Trophoblast cell (in vitro differentiated cells and primary cell): ENCODE results near the gene ADRA2B.

Experiments
- DNase-seq, 2 donors: peaks; one replicate each; pipeline ENCODE4 v3.0.0-alpha.2; 2016
- H2AFZ ChIP-seq: 2 replicates; pipeline ENCODE4 v1.6.1; 2013; ENCODE audit warnings: low read length, moderate library complexity, mild to moderate bottlenecking; ENCODE audit not compliant: insufficient read depth, poor library complexity
- H2AK5ac ChIP-seq: 2 replicates; pipeline ENCODE4 v1.6.1; 2013; ENCODE audit warnings: mild to moderate bottlenecking, low read length
- H2BK120ac ChIP-seq: 2 replicates; pipeline ENCODE4 v1.6.1; 2013; ENCODE audit warnings: low read length, mild to moderate bottlenecking, moderate library complexity; ENCODE audit not compliant: insufficient read depth, poor library complexity
- H2BK12ac ChIP-seq: 2 replicates; pipeline ENCODE4 v1.6.1; 2013; ENCODE audit warnings: mild to moderate bottlenecking, low read length, moderate library complexity
- H2BK5ac ChIP-seq: 2 replicates; pipeline ENCODE4 v1.6.1; 2013; ENCODE audit warnings: low read length, low read depth, moderate library complexity, mild to moderate bottlenecking; ENCODE audit not compliant: poor library complexity
- H3K14ac ChIP-seq: 2 replicates; pipeline ENCODE4 v1.6.1; 2013; ENCODE audit warnings: mild to moderate bottlenecking, low read length
- H3K18ac ChIP-seq: 2 replicates; pipeline ENCODE4 v1.6.1; 2013; ENCODE audit warnings: mild to moderate bottlenecking, low read length
- H3K23ac ChIP-seq: 2 replicates; pipeline ENCODE4 v1.6.1; 2013; ENCODE audit warnings: low read length
- H3K27ac ChIP-seq: 2 replicates; pipeline ENCODE4 v1.5.1; 2013; ENCODE audit warnings: low read depth, mild to moderate bottlenecking, inconsistent platforms, low read length, moderate library complexity
- H3K27me3 ChIP-seq: 2 replicates; pipeline ENCODE4 v1.6.1; 2013; ENCODE audit warnings: inconsistent platforms, mild to moderate bottlenecking, low read length, moderate library complexity; ENCODE audit not compliant: insufficient read depth
- H3K36me3 ChIP-seq, 2 experiments: 1 replicate in 1 of 2; 2 replicates in 1 of 2; pipeline ENCODE4 v1.6.1; 2013; ENCODE audit warnings: low read length in 2 of 2, mild to moderate bottlenecking in 2 of 2, moderate library complexity in 1 of 2; ENCODE audit not compliant: insufficient read depth in 2 of 2, control insufficient read depth in 1 of 2
- H3K4ac ChIP-seq: 2 replicates; pipeline ENCODE4 v1.6.1; 2013; ENCODE audit warnings: low read depth, mild to moderate bottlenecking, low read length, moderate library complexity
- H3K4me1 ChIP-seq, 2 experiments: 1 replicate in 1 of 2; 2 replicates in 1 of 2; pipeline ENCODE4 v1.6.1; 2013; ENCODE audit warnings: low read length in 2 of 2, mild to moderate bottlenecking in 2 of 2, moderate library complexity in 1 of 2; ENCODE audit not compliant: insufficient read depth in 2 of 2, control insufficient read depth in 1 of 2
- H3K4me2 ChIP-seq: 2 replicates; pipeline ENCODE4 v1.6.1; 2013; ENCODE audit warnings: inconsistent platforms, mild to moderate bottlenecking, low read length, moderate library complexity
- H3K4me3 ChIP-seq: 2 replicates; pipeline ENCODE4 v1.5.1; 2013; ENCODE audit warnings: mild to moderate bottlenecking, low read depth, low read length, inconsistent platforms
- H3K79me1 ChIP-seq: one replicate; pipeline ENCODE4 v1.6.1; 2013; ENCODE audit warnings: low read length
- H3K79me2 ChIP-seq: 2 replicates; pipeline ENCODE4 v1.6.1; 2013; ENCODE audit warnings: low read length, mild to moderate bottlenecking; ENCODE audit not compliant: control insufficient read depth, insufficient read depth, poor library complexity
- H3K9ac ChIP-seq: 2 replicates; pipeline ENCODE4 v1.6.1; 2013; ENCODE audit warnings: mild to moderate bottlenecking, low read length
- H3K9me3 ChIP-seq: 2 replicates; pipeline ENCODE4 v1.6.1; 2013; ENCODE audit warnings: low read depth, mild to moderate bottlenecking, control low read depth, inconsistent platforms, low read length; ENCODE audit not compliant: insufficient read depth
- H4K12ac ChIP-seq: 2 replicates; pipeline ENCODE4 v1.6.1; 2013; ENCODE audit warnings: low read depth, mild to moderate bottlenecking, low read length, moderate library complexity
- H4K8ac ChIP-seq: 2 replicates; pipeline ENCODE4 v1.6.1; 2013; ENCODE audit warnings: low read depth, mild to moderate bottlenecking, low read length, moderate library complexity
- H4K91ac ChIP-seq: one replicate; pipeline ENCODE4 v1.6.1; 2013; ENCODE audit warnings: low read depth, mild to moderate bottlenecking, low read length, moderate library complexity
- WGBS: extraction: QIAGEN DNeasy Blood & Tissue Kit; methylation state at CpG from one replicate; pipeline ENCODE4 v1.1.7; 2013; ENCODE audit warnings: missing lambda C conversion rate; ENCODE audit not compliant: insufficient read length, insufficient coverage; ENCODE audit errors: extremely low coverage; 5-methylcytosine and 5-hydroxymethylcytosine counted together

The ADRA2B gene

GRCh38 chr2:96099861-96100798 is 16.2 kb downstream of the ADRA2B start:
- Histone ChIP-seq H4K12ac (no peak overlapping the region), H3K14ac (no peak overlapping the region), H3K27me3 (no peaks in the 10 kb centered on the region), H2BK120ac (no peak overlapping the region), H3K79me1 (peaks cover 4% of the 10 kb centered on the region), H3K18ac (no peak overlapping the region), H3K36me3 (no peaks in the 10 kb centered on the region), H3K4me3 (no peak overlapping the region), H3K23ac (no peak overlapping the region), H3K9ac (no peak overlapping the region), H2AFZ (no peak overlapping the region), H3K27ac (no peak overlapping the region), H4K91ac (no peak overlapping the region), H2BK12ac (no peak overlapping the region), H3K79me2 (no peaks in the 10 kb centered on the region), H3K9me3 (peaks cover 3% of the 10 kb centered on the region), H3K4me2 (no peak overlapping the region), H2BK5ac (no peak overlapping the region), H3K4ac (no peak overlapping the region), H2AK5ac (no peak overlapping the region), H3K4me1 (peaks cover 2 to 7% of the 10 kb centered on the region in 2 experiments), H4K8ac (no peak overlapping the region)
- no CpG with 5 or more reads among the region's 12 CpGs for WGBS
- DNase-seq: no peak

- Histone ChIP-seq H3K23ac (no peak overlapping the region), H3K9ac (no peak overlapping the region), H2BK120ac (no peak overlapping the region), H2AK5ac (no peak overlapping the region), H3K27me3 (no peaks in the 10 kb centered on the region), H2BK5ac (no peak overlapping the region), H3K14ac (no peak overlapping the region), H3K4me1 (peaks cover 2 to 7% of the 10 kb centered on the region in 2 experiments), H3K4me3 (no peak overlapping the region), H3K79me2 (no peaks in the 10 kb centered on the region), H3K27ac (no peak overlapping the region), H3K4me2 (no peak overlapping the region), H3K18ac (no peak overlapping the region), H3K9me3 (no peaks in the 10 kb centered on the region), H3K4ac (no peak overlapping the region), H4K12ac (no peak overlapping the region), H3K79me1 (peaks cover 4% of the 10 kb centered on the region), H3K36me3 (no peaks in the 10 kb centered on the region), H2AFZ (no peak overlapping the region), H2BK12ac (no peak overlapping the region), H4K91ac (no peak overlapping the region), H4K8ac (no peak overlapping the region)
- no CpG with 5 or more reads among the region's 11 CpGs for WGBS
- no peak for DNase-seq
Measured at GRCh38 chr2:96098900-96099590, 17.3 kb downstream of the ADRA2B start.

GRCh38 chr2:96097951-96098823 is 18.2 kb downstream of the ADRA2B start:
- Histone ChIP-seq H4K91ac (no peak overlapping the region), H3K23ac (no peak overlapping the region), H4K8ac (no peak overlapping the region), H3K18ac (no peak overlapping the region), H3K36me3 (no peaks in the 10 kb centered on the region), H3K4me2 (no peak overlapping the region), H3K14ac (no peak overlapping the region), H4K12ac (no peak overlapping the region), H3K4me3 (no peak overlapping the region), H3K79me1 (peaks cover 4% of the 10 kb centered on the region), H3K4ac (no peak overlapping the region), H3K4me1 (peaks cover 2 to 7% of the 10 kb centered on the region in 2 experiments), H2AFZ (no peak overlapping the region), H3K9ac (no peak overlapping the region), H2BK5ac (no peak overlapping the region), H2BK120ac (no peak overlapping the region), H3K79me2 (no peaks in the 10 kb centered on the region), H3K9me3 (peaks cover 2% of the 10 kb centered on the region), H3K27ac (no peak overlapping the region), H2AK5ac (no peak overlapping the region), H3K27me3 (no peaks in the 10 kb centered on the region), H2BK12ac (no peak overlapping the region)
- no CpG with 5 or more reads among the region's 7 CpGs for WGBS
- DNase-seq: no peak

- no peak overlapping the region for H2BK5ac ChIP-seq
- DNase-seq: no peak
- H3K79me1 ChIP-seq: peaks cover 4% of the 10 kb centered on the region
- no peak overlapping the region for H3K27ac ChIP-seq
- no CpG with 5 or more reads among the region's 5 CpGs for WGBS
- no peak overlapping the region for H4K8ac ChIP-seq
- no peaks in the 10 kb centered on the region for H3K27me3 ChIP-seq
- H3K4ac ChIP-seq: no peak overlapping the region
- H3K4me1 ChIP-seq: peaks cover 2 to 7% of the 10 kb centered on the region in 2 experiments
- H3K4me3 ChIP-seq: no peak overlapping the region
- H2AK5ac ChIP-seq: no peak overlapping the region
- no peak overlapping the region for H3K23ac ChIP-seq
- no peaks in the 10 kb centered on the region for H3K36me3 ChIP-seq
- H2BK120ac ChIP-seq: no peak overlapping the region
- H3K4me2 ChIP-seq: no peak overlapping the region
- no peak overlapping the region for H2BK12ac ChIP-seq
- H3K14ac ChIP-seq: no peak overlapping the region
- no peak overlapping the region for H3K18ac ChIP-seq
- no peak overlapping the region for H4K12ac ChIP-seq
- no peaks in the 10 kb centered on the region for H3K79me2 ChIP-seq
- no peak overlapping the region for H4K91ac ChIP-seq
- peaks cover 2% of the 10 kb centered on the region for H3K9me3 ChIP-seq
- no peak overlapping the region for H3K9ac ChIP-seq
- H2AFZ ChIP-seq: no peak overlapping the region
Measured at GRCh38 chr2:96097441-96097840, 18.9 kb downstream of the ADRA2B start.
